Epidermal melanocyte (primary cell): Measurements from ENCODE around the gene SORBS1.

ENCODE experiments used
- DNase-seq: peaks from one replicate; pipeline ENCODE4 v3.0.0; 2011; ENCODE audit warnings: low spot score; ENCODE audit not compliant: insufficient read length

Gene SORBS1

GRCh38 chr10:95517536-95518454, 43.4 kb downstream of the SORBS1 start:
- DNase-seq, result no peak

GRCh38 chr10:95516774-95517373, 44.3 kb downstream of the SORBS1 start:
- DNase-seq, result no peak

GRCh38 chr10:95513941-95514392, 47.2 kb downstream of the SORBS1 start:
- DNase-seq, result no peak

DNA sequence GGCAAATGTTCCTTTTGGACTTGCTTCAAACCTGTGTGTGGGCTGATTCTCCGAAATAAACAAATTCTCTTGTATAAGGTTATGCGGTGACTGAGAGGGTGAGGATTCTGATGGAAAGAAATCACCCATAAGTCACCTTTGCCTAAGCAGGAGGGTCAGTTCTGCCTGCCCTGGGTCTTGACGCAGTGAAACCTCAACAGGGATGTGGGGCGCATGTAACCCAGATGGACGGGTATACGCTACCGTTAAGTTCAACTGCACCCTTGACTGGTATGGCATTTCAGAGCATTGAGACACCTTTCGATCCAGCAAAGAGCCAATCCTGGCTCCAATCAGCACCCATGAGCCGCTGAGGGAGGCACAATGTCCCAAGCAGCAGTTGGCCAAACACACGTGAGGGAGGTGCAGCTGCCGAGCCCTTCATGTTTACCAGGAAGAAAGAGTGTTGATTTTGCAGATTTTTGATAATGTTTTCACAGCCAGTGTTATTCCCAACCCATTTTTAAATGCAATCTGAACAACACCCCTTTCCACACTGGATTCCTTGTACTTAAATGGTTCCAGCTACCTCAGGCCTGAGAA, 48.1 kb downstream of the SORBS1 start:
- no peak for DNase-seq

DNA sequence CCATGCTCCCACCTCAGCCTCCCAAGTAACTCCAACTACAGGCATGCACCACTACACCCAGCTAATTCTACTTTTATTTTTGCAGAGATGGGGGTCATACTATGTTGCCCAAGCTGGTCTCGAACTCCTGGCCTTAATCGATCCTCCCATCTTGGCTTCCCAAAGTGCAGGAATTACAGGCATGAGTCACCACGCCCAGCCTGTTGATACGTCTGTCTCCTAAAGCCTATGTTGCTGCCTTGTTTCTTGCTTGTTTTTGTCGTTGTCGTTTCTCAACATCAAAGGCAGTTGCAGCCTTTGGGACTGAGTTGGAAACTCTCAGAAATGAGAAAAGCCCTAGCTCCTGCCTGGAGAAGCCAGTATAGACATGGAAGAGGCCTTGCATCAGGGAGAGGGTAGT, 49.9 kb downstream of the SORBS1 start:
- DNase-seq, result no peak

- no peak for DNase-seq
Measured at GRCh38 chr10:95509251-95509650, 51.9 kb downstream of the SORBS1 start.

- no peak for DNase-seq
Measured at GRCh38 chr10:95508730-95509129, 52.4 kb downstream of the SORBS1 start.

- no peak for DNase-seq
Measured at GRCh38 chr10:95506056-95506737, 55.0 kb downstream of the SORBS1 start.

- DNase-seq, result no peak
Measured at GRCh38 chr10:95505641-95506040, 55.5 kb downstream of the SORBS1 start.

- no peak for DNase-seq
Measured at GRCh38 chr10:95505084-95505610, 56.0 kb downstream of the SORBS1 start.

DNA sequence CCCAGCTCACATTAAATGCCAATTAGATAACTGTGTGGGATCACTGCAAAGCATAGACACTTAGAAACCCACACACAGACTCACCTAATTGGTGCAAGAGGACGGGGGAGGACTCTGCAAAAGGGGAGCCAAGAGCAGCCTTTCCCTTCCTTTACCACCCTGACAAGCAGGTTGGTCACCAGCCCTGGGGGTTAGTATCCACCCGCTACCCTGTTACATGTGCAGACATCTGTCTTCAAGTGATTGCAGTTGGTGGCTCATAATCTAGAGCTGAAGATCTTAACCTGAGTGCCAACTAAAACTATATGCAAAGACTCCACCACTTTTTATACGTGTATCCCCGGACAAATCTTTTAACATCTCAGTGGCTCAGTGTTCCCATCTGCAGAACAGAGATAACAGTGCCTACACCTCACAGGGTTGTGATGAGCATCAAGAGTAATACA, 56.9 kb downstream of the SORBS1 start:
- DNase-seq, result no peak

DNA sequence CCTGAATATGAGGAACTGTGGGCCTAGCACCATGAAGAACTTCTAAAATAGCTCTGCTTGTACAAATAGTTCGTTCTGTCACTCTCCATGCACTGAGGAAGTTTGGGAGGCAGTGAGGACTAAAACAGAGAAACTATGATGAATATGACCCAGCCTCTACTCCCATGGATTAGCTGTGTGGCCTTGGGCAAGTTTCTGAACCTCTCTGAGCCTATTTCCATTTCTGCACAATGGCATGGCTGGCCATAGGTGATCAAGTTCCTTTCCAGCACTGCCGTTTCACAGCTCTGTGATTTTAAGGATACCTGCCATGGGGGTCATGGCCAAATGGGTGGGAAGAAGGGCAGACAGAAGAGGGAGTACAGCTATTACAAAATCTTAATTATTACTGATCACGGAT, 57.6 kb downstream of the SORBS1 start:
- no peak for DNase-seq

DNA sequence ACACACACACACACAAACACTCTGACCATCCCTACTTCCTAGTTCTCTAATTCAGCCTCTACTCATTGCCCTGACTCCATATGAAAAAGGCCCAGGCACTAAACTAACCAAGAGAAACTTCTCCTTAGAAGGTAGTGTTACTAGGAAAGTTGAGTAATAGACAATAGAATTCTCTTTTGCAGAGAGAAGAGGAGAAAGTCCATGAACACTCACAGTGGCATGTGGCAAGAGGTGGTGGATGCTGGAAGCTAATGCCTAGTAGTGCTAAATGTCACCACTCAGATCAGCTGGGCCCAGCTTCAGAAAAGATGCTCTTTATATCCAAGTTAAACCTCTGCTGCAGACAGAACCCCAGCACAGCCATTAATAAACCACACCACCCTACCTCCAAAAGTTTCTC, 58.2 kb downstream of the SORBS1 start:
- no peak for DNase-seq

DNA sequence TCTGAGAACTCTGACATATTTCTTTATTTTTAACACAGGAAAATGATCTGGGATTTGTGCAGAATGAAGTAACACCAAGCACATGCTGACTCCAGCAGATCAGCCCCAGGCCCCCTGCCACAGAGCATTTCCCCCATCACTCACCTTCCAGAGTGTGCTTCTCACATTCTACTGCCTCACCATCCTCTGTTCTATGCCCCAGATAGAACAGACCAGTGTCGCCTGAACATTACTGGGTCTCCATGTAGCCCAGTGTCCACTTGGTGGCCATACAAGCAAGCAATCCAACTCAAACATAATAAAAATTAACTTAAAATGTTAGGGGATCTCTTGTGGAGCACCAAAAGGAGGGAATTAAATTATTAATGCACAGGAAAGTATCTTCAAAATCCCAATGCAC, 58.8 kb downstream of the SORBS1 start:
- no peak for DNase-seq

GRCh38 chr10:95501203-95502094, 59.7 kb downstream of the SORBS1 start:
- no peak for DNase-seq

DNA sequence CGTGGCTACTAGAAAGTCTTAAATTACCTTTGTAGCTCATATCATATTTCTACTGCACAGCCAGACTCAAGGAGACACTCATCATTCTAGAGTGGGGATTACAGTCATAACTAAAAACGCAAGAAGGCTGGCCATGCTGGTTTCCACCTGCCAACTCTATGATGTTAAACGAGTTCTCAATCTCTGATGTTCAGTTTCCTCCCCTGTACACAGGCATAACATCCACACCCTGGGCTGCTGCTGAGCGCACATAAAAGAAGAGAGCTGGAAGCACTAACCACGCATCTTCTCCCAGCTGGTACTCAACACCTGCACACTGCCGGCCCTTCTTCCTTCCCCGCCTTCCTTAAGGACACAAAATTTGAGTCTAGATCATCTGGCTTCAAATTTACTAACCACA, 60.5 kb downstream of the SORBS1 start:
- DNase-seq, result no peak

- no peak for DNase-seq
Measured at GRCh38 chr10:95500097-95500496, 61.1 kb downstream of the SORBS1 start.

DNA sequence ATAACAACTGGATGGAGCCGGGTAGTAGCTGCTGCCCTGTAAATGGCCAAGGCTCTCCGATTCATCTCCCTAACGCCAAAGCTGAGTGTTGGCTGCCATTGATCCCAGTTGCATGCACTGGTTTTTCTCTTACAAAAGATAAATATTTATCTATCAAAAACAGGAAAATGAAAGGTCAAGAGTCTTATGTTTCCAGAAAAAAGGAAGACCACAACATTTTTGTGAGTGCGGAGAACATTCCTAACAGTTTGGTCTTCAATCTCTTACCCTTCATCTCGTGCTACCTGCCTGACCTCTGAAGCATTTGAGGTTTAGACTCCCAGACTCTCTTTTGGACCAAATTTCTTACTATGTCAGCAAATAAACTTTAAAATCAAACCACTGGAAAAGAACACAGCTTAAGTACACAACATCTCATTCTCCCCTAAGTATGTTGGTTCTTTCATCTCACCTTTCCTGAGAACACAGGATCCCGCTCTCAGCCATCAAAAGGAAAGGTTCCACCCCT, 61.6 kb downstream of the SORBS1 start:
- no peak for DNase-seq

DNA sequence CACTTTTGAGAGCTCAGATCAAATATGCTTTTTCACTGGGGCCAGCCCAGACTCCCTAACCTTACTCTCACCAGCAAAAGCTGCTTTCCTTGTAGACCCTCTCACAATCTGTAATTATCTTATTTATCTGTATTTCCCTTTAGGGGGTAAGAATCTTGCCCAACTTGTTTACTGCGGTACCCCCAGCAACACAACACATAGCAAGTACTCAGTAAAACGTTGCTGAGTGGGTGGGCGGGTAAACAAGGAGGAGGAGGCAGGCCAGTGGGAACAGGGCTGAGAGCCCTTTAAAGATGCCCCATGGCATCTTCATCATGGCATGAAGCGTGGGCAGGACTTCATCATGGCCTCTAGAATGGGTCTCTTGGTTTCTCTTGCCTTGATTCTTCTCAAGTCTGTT, 64.2 kb downstream of the SORBS1 start:
- DNase-seq, result no peak

DNA sequence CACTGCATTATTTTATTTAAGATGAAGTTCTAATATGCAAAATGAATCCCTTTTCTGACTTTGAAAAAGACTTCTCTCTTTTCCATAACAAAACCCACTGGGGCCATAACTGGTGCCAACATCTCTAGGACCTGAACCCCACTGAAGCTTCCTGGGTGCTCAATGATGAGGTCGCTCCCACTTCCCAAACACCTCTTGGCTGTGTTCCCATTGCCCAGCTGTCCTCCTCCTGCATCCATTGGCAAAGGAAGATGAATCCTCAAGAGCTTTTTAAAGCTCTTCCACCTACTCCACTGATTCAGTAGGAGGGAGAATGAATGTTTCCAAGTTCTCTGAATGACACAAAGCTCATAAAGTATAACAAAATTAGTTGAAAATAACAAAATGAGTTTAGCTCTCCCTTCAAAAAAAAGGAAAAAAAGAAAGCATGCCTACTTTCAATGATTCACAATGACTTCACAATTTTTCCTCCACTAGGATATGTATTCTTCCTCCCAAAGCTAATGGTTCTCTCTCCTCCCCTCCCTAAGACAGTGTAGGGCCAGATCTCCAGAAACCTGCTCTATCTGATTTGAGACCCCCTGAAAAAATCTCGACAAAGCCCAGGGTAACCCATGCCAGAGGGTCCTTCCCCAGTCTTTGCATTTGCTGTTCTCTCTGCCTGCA, 64.8 kb downstream of the SORBS1 start:
- no peak for DNase-seq
